NCI-H82 (cell line): ENCODE measurements around the gene SIX5.
"Not testable (repeated sequence)": the region's sequence is repeated elsewhere in the genome, so short reads cannot be mapped to it uniquely, and the experiment has no call there.

Source experiments
- DNase-seq: peaks from one replicate; lab custom pipeline; 2025; lab: John Stamatoyannopoulos, UW

SIX5 gene

DNA sequence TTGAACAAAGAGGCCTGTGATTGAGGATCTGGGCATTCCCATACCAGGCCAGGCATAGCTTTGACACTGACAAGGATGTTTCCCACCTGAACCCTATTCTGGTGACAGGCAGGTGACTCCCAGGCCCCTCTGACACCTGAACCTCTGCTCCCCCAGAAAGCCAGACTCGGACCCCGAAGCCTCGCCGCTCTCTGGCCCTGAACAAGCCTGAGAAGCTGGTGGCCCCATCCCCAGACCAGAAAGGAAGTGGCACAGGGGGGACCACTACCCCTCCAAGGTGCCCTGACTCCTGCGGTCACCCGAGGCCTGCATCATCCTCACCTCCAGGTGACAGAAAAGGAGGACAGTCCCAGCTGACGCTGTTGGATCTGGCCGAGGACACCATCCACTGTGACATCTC lies 14.7 kb downstream of the SIX5 start:
- no peak for DNase-seq

GRCh38 chr19:45753548-45753947 lies 15.5 kb downstream of the SIX5 start:
- DNase-seq = peak; percentile 37

DNA sequence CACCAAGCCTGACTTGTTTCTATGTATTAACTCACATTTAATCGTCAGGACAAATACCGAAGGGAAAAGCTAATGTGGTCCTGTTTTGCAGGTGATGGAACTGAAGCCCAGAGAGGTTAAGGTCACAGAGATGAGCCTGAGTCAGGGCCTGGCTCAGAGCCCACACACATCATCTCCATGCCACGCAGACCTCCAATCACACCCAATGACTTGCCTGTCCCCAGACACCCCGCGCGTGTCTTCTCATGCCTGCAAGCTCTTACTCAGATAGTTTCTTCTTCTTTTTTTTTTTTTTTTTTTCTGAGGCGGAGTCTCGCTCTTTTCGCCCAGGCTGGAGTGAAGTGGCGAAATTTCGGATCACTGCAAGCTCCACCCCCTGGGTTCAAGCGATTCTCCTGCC lies 16.4 kb downstream of the SIX5 start:
- no peak for DNase-seq

GRCh38 chr19:45751483-45751882 lies 17.6 kb downstream of the SIX5 start:
- DNase-seq = not testable (repeated sequence)

DNA sequence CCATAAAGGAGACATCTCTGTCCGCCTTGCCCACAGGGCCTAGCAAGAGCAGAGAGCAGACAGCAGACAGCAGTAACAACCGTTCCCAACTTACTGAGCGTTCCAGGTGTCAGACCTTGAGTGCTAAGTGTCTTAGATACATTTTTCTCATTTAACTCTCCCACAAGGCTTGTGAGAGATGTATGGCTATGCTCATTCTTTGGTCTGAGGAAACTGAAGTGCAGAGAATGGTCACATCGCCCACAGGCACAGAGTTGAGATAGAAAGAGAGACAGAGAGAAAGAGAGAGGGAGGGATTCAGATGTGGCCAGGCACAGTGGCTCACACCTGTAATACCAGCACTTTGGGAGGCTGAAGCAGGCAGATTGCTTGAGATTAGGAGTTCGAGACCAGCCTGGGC lies 21.5 kb downstream of the SIX5 start:
- no peak for DNase-seq

DNA sequence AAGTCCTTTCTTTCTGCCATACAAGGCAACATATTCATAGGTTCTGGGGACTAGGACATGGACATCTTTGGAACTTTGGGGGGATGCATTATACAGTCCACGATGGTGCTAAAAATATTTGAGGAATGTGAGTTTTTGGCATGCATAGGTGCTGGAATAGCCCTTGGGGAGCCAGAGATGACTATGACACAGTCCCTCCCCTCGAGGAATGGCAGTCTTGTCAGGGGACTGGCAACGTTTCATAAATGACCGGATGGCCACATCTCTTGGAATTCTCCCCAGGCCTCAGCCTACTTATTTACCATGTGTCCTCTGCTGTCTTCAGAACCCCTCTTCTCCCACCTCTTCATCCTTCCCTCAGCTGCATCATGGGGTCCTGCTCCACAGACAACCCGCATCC lies 22.2 kb downstream of the SIX5 start:
- no peak for DNase-seq

DNA sequence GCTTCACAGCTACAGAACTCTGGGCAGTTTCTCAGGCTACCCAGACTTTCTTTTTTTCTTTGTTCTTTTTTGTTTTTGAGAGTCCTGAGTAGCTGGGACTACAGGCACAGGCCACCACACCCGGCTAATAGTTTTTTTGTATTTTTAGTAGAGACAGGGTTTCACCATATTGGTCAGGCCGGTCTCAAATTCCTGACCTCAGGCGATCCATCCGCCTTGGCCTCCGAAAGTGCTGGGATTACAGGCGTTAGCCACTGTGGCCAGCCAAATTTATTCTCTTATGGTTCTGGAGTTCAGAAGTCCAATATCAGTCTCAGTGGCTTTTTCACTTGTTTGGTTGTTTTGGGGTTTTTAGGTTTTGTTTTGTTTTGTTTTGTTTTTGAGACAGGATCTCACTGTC lies 23.4 kb downstream of the SIX5 start:
- DNase-seq = no peak

- DNase-seq = no peak
These were observed 26.1 kb downstream of the SIX5 start for GRCh38 chr19:45742969-45743368.

DNA sequence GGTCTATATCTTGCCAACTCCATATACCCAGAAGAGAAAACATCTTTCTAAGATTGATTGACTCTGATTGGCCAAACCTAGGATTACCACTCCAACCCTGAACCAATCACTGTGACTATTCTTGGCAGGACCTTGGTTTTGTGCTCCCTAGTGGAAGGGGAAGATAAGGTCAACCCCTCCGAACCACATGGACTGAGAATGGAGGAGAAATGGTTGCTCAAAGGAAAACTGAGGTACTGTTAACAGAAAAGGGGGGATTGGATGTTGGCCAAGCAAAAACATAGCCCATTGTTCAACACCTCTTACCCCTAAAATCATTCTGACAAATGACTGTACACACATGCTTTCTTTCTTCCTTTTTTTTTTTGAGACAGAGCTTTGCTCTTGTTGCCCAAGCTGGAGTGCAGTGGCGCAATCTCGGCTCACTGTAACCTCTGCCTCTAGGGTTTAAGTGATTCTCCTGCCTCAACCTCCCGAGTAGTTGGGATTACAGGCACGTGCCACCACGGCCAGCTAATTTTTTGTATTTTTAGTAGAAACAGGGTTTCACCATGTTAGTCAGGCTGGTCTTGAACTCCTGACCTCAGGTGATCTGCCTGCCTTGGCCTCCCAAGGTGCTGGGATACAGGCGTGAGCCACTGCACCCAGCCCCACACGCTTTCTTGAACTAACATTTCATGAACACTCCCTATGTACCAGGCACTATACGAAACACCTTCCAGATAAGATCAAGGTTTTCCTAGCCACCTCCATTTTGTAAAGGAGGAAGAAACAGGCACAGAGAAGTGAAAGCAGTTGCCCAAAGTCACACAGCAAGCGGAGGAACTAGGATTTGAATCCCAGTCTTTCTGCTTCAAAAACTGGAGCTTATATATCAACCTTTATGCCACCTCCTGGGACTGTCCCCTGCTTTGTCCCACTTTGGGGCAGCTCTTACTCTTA lies 29.3 kb downstream of the SIX5 start:
- peak; percentile 37 for DNase-seq

DNA sequence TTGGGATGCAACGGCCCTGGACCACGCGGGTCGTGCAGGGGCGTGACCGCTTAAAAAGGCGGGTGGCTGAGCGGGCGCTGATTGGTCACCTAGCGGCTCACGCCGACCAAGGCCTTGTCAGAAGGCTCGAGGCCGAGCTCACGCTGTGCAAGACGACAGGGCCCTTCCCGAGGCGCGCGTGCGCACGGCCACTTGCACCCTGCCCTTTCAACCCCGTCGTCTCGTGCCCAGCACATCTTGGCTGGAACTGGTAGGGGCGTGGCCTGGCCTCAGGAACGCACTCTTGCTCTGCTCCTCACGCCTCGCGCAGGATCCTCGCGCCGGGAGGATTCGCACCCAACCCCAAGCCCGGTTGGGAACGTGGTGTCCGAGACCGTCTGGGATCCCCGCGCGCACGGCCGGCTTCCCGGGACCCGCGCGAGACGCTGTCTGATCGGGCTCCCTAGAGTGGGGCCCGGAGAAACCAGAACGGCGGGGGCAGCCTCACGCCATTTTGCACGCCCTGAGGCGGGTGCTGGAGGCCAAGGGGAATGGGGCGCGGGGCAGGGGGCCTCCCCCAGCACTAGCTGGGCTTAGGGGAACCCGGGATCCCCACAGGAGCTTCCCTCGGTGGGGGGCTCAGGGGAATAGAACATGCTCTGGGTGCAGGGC lies 35.8 kb downstream of the SIX5 start, which contains the start of gene MEIOSIN:
Gene MEIOSIN (plus strand): TSS at position 280 of the 651 bp plus-strand sequence. CDS start 1,938 bp downstream, outside the sequence.
- no peak for DNase-seq

GRCh38 chr19:45730368-45731288 lies 38.4 kb downstream of the SIX5 start, which contains the start of gene FBXO46:
Gene FBXO46, minus strand, starts transcription at chr19:45730896. Its CDS starts 17,401 bp downstream, at chr19:45713495.
- peak; percentile 100 for DNase-seq

DNA sequence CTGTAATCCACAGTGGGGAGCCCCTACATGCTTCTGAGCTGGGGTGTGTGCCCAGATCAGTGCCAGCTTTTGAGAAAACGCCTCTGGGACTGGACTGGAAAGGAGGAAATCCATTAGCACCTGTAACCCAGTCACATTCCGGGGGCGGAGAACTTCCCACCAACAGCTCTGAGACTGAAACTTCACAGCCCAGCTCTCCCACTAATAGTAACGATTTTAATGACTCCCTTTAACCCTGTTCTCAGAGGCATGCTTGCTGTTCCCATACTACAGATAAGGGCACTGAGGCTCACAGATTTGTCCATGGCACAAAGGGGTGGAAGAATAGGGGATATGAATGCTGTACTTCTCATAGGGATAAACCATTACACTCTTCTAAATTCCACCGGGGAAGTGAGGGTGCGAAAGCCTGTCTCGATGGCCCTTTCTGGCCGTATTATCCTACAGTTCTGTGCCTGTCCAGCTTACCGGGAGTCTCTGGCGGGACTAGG lies 39.2 kb downstream of the SIX5 start:
- DNase-seq = no peak

DNA sequence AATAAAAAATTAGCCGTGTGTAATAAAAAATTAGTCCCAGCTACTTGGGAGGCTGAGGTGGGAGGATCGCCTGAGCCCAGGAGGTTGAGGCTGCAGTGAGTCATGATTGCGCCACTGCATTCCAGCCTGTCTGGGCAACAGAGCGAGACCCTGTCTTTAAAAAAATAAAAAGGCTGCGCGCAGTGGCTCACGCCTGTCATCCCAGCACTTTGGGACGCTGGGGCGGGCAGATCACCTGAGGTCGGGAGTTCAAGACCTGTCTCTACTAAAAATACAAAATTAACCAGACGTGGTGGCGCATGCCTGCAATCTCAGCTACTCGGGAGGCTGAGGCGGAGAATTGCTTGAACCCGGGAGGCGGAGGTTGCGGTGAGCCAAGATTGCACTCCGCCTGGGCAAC lies 40.4 kb downstream of the SIX5 start:
- not testable (repeated sequence) for DNase-seq

- DNase-seq = not testable (repeated sequence)
These were observed 49.0 kb downstream of the SIX5 start for GRCh38 chr19:45720065-45720464.

GRCh38 chr19:45717983-45718650 lies 50.9 kb downstream of the SIX5 start:
- DNase-seq = peak; percentile 52

- DNase-seq = peak; percentile 100
These were observed 51.7 kb downstream of the SIX5 start for GRCh38 chr19:45717131-45717982.

GRCh38 chr19:45716359-45717130 lies 52.5 kb downstream of the SIX5 start:
- DNase-seq = peak; percentile 57

- DNase-seq = no peak
These were observed 53.9 kb downstream of the SIX5 start for GRCh38 chr19:45715139-45715538.
